Ecto neural progenitor cell (in vitro differentiated cells): ENCODE measurements around the gene CABLES2.
A peak's percentile ranks its signal among the peaks of the same experiment; 100 is the strongest.

ENCODE experiments used
- DNase-seq: peaks from one replicate; pipeline ENCODE4 v3.0.0-alpha.2; 2018; ENCODE audit warnings: low spot score

CABLES2 gene

DNA sequence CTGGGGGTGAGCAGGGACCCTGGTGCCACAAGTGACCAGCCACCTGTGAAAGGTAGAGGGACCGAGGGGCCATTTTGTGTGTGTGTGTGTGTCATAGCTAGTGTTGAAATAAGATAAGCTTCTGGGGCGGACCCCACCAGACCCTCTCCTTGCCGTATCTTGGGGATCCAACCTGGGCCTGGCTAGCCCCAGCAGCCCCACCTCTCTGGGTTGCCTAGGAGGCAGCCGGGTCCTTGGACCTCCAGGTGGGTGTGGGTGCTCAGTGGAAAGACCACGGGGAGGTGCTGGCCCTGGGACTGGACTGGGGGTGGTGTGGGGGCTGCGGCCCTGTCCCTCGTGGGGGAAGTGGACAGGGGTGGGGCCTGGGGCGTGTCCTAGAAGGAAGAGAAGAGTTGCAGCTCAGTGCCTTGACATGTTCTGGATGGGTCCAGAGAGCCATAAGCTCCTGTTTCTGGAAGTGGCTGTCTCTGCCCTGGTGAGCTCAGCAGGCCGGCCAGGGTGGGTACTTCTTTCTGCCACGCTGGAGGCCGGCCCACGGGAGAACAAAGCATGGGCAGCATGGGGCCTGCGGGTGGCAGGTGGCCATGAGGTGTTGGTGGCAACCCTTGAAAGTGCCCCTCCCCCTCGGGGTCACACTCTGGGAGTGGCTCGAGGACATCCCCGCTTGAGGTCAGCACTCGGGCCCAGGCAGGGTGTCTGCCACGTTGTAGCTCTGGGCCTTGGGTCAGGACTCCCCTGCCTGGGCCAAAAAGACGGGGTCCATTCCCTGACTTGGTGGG lies 11.8 kb upstream of the CABLES2 start:
- no peak for DNase-seq

- no peak for DNase-seq
Observed at GRCh38 chr20:62417981-62418708, 11.1 kb upstream of the CABLES2 start.

- DNase-seq: no peak
Observed at GRCh38 chr20:62416651-62417637, 9.9 kb upstream of the CABLES2 start.

DNA sequence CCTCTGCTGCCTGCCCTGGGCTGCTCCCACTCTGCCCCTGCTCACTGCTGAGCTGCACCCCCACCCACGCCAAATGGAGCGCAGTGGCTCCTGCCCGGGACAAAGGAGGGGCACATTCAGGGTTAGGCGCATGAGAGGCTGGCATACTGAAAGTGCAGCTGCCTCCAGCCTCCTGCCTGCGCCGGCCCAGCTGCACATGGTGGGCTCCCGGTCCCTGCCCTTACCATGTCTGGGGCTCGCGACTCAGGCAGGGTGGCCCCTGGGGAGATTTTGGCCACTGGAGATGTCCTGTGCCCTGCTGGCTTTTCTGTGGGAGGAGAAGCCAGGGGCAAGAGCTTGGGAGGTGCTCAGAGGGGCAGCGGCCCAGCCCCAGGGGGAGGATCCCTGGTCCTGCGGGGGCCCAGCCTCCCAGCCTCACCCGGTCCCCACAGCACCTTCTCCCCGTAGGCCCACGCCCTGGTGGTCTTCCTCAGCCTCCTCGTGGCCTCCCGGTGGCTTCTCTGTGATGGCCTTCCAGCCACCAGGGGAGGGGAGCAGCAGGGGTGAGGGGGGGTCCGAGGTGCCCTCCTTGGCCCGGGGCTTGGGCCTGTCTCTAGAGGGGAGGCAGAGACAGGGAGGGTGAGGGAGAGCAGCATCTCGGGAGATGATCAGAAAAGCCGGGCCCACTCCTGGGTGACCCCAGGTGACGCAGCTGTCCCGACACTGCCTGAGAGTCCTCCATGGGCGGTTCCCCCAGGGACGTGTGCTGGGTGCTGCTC lies 8.4 kb upstream of the CABLES2 start:
- no peak for DNase-seq

DNA sequence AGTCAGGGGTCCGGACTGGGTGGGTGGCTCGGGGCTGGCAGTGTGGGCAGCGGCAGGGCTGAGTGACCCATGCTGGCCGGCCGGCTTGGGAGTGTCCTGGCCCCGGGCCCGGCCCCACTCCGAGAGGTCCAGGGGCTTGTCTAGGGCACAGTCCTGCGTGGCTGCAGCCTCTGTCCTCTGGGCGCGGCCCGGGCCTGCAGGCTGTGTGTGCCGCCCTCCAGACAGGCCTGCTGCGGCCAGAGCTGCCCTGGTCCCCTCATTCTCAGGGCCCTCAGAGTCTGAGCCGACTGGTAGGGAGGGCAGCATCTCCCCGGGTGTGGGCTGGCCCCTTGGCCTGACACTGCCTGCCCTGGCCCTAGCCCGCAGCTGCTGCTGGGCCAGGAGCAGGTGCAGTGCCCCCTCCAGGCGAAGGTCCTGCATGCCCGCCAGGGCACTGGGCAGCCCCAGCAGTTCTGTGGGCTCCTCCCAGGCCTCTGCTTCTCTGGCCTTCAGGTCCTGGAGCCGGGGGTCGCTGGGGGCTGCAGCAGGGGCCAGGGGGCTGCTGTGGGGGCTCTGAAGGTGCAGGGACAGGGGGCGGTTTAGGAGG lies 6.9 kb upstream of the CABLES2 start:
- no peak for DNase-seq

- no peak for DNase-seq
Observed at GRCh38 chr20:62413025-62413570, 6.0 kb upstream of the CABLES2 start.

DNA sequence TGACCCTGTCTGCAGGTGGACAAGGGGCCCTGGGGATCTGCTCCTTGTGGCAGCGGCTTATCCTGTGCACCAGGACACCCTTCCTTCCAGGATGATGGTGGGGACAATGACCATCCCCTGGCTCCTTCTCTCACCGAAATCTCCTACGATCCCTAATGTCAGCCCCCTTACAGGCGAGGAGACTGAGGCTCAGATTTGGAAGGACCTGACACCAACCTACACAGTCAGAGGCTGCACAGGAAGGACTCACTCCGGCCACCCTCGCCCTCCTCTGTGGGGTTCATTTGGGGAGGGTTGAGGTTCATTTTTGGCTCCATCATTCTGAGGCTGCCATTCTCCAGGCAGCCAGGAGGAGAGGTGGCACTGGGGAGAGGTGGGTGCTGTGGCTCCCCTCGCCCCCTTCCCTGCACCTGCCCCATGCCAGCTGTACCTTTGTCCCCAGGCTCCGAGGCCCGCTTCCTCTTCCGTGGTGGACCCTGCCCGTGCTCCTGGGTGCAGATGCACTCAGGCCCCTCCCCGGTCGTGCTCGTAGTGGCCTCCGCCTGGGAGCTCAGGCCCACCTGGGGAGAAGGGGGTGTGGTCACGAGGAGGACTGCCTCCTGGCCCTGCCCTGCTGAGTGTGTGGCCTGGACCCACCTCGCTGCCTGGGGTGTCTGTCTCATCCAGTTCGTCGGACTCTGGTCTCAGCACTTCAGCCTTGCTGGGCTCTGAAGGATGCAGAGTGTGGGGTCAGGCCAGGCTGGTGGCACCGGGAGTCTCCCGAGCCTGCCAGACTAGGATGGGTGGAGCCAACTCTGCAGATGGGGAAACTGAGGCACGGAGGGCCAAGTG lies 5.3 kb upstream of the CABLES2 start:
- no peak for DNase-seq

DNA sequence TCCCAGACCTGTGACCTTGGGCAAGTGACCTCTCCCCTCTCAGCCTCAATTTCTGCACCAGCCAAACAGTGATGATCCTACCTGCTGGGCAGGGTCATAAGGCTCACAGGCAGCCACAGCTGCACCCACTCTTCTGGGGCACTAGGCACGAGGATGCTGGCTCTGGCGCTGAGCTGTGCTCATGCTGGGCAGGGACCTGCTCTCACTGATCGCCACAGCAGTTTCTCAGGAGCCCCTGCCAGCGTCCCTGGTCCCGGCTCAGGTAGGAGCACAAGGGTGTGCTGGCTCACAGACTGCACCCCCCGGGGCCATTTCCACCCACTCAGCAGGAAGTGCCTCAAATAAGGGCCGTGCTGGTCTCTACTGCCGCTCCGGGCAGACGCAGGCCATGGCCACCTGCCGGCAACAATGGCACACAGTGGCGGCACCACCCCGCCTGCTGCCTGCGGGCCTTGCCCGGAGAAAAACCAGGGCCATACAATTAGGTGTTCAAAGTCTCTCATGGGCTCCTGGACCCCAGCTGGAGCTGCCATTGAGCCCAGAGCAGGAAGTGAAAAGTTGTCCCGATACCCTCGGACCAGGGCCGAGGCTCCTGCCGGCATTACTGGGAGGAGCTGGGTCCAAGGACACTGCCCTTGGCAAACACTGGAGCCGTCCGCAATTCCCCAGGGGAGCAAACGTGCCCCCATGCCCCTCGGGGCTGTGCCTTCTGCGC lies 4.6 kb upstream of the CABLES2 start:
- DNase-seq: no peak

GRCh38 chr20:62410746-62411478 lies 3.8 kb upstream of the CABLES2 start:
- no peak for DNase-seq

DNA sequence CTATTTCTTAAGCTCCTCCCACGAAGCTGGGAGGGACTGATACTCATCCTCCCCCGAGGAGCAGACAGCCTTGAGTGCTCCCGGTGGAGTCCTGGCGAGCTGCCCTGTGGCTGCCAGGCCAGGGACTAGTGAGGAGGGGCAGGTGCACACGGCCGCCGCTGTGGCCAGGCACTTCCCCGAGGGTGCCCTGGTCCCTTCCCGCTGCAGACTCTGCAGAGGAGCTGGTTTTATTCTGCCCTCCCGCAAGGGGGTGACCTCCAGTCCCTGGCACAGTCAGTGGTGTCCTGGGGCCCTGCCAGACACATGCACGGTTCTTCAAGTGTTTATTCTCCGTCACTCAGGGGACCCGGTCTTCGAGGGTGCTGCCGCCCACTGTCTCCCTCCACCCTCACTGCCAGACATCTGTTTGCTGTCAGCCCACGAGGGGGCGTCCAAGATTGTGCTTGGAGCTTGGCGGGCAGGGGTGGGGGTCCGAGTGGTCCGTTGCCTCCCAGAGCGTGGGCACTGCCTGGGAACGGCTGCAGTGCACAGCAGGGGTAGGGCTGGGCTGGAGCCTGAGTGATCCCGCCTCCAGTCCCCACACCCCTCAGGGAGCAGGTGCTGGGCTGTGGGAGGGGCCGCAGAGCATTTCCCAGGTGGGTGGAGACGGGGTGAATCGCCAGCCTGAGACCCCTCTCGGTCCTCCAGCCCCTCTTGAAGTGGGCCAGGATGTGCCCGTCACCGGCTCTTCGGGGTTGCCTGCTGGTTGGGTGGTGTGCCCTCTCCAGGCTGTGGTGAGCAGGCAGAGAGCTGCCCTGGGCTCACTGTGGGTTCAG lies 3.1 kb upstream of the CABLES2 start:
- peak; percentile 79 for DNase-seq

DNA sequence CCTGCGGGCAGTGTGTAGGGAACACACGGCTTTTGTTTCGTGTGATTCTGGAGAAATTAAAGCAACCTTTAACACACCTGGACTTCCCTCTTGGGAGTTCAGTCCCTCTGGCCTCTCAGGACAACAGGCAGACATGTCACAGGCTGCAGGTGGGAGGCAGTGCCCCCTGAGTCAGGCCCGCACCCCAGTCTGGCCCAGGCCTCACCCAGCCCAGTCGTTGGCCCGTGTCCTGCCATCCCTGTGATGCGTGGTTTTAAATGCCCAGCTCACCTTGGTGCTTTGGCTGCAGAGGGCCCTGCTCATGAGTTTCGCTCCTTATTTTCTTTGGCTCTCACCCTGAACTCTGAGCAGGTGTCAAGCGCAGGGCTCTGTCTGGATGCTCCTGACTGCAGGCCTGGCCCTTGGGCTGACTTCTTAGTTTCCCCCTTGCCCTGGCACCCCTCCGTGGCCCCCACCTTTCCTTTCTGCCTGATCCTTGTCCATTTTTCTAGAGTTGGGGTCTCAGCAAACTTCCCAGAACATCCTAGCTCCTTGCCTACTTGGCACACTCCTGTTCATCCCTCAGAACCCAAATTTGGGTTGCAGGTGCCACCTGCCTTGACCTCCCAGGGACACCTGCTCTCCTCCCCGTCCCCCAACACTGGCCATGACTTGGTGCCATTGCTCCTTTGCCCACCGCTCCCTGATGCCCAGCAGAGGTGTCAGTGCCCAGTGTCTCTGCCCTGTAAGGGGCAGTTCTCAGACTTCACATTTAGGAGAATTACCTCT lies 2.2 kb upstream of the CABLES2 start:
- DNase-seq: no peak

DNA sequence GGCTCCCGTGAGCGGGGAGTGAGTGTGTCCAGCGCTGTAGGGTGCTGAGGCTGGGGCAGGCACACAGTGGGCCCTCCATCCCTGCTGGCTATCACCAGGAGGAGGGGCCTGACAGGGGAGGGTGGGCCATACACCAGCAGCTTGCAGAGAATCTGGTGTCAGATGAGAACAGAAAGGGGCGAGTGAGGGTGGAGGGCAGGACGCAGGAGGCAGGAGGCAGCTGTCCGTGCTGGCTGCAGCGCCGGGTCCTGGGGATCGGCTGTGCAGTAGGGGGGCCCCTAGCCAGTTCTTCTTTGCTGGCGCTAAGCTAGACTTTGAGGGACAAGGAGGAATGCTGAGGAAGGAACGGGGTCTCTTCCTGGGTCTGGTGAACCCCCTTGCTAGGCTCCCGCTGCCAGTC lies 1.6 kb upstream of the CABLES2 start:
- DNase-seq: no peak

GRCh38 chr20:62408055-62408454 lies 970 bp upstream of the CABLES2 start:
- DNase-seq: no peak

- DNase-seq: peak; percentile 65
Observed at GRCh38 chr20:62406635-62407176, 379 bp downstream of the CABLES2 start.

DNA sequence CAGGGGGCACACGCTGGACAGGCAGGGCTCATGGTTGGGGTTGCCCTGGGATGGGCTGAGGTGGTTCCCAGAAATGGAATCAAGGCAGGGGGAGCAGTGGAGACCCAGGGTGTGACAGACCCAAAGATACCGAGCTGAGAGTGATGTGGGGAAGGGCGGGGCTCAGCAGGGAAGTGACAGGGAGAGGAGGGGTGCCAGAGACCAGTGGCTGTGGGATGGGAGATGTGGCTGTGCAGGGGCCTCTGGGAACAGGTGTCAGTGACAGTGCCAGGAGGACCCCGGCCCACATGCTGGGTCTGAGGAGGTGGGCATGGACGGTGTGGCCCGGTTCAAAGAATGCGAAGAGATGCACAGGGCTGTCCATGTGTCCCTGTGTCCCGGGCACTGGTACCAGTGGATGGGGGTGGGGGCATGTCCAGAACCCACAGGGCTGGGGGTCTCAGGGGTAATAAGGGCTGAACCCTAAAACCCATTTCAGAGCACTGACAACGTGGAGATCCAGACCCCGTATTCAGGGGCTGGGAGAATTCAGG lies 1.0 kb downstream of the CABLES2 start:
- no peak for DNase-seq
